Measurements from ENCODE around the gene USP20.

- TF ChIP-seq TOX (CRISPR knock-in tag; IDR thresholded peaks at IDR 0.05; ENCODE audit: borderline replicate concordance) (no peak), ZFP3 (CRISPR knock-in tag; IDR thresholded peaks at IDR 0.05) (no peak), ZNF565 (CRISPR knock-in tag; conservative IDR thresholded peaks at IDR 0.05; ENCODE audit: low read depth) (no peak), POU6F1 (CRISPR knock-in tag; IDR thresholded peaks at IDR 0.05; ENCODE audit: borderline replicate concordance, low read depth) (no peak), ARNTL (CRISPR knock-in tag; IDR thresholded peaks at IDR 0.05; ENCODE audit: borderline replicate concordance, low read depth) (no peak), CSRNP3 (CRISPR knock-in tag; IDR thresholded peaks at IDR 0.05) (no peak), RARB (CRISPR knock-in tag; IDR thresholded peaks at IDR 0.05) (no peak), CSDC2 (CRISPR knock-in tag; IDR thresholded peaks at IDR 0.05) (no peak), ZC3H10 (CRISPR knock-in tag; IDR thresholded peaks at IDR 0.05) (no peak), ZNF70 (CRISPR knock-in tag; IDR thresholded peaks at IDR 0.05) (no peak)
- TF ChIP-seq, protein P1, sequence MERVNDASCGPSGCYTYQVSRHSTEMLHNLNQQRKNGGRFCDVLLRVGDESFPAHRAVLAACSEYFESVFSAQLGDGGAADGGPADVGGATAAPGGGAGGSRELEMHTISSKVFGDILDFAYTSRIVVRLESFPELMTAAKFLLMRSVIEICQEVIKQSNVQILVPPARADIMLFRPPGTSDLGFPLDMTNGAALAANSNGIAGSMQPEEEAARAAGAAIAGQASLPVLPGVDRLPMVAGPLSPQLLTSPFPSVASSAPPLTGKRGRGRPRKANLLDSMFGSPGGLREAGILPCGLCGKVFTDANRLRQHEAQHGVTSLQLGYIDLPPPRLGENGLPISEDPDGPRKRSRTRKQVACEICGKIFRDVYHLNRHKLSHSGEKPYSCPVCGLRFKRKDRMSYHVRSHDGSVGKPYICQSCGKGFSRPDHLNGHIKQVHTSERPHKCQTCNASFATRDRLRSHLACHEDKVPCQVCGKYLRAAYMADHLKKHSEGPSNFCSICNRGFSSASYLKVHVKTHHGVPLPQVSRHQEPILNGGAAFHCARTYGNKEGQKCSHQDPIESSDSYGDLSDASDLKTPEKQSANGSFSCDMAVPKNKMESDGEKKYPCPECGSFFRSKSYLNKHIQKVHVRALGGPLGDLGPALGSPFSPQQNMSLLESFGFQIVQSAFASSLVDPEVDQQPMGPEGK (CRISPR knock-in tag; IDR thresholded peaks at IDR 0.05; ENCODE audit: borderline replicate concordance) = no peak
Observed at GRCh38 chr9:129901993-129902739, 66.9 kb downstream of the USP20 start.
